ENCODE data around the gene PARD3. TPM values are rescaled to one million over a fixed set of nuclear protein-coding genes. Genes with fewer than 3 reads are reported as not detected.

Gene PARD3
- total RNA-seq, 3 donors from 2014 or later = 48.2 to 93.7 (median 60.6) TPM

DNA sequence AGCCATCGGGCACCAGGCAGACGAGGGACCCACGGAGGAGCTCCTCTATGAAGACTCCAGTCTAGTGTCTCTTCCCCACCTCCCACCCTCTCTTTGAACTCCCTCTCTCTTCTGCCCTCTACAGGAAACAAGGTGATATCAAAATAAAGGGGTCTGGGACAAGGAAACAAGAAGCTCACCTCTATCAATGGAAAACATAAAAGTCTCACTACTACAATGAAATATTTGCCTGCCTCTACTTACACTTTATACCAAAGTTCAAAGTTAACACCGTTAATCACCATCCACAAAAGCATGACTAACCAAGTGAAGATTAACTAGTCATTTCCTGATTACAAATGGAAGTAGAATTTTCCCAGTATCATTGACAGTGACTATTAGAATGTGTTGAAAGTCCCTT lies 82.2 kb downstream of the PARD3 start:
- H3K27ac ChIP-seq = no peak overlapping the region
- H3K4me3 ChIP-seq = no peak overlapping the region
- no peaks in the 10 kb centered on the region for H3K36me3 ChIP-seq
- no peaks in the 10 kb centered on the region for H3K4me1 ChIP-seq
- intact Hi-C loops (cut with DNase I; ENCODE audit: low total_unique reads) = no loop called here
- DNase-seq (ENCODE audit: low spot score in 2 of 2) = no peak
- H3K27me3 ChIP-seq = no peaks in the 10 kb centered on the region
- no peaks in the 10 kb centered on the region for H3K9me3 ChIP-seq
- TF ChIP-seq, protein P1, sequence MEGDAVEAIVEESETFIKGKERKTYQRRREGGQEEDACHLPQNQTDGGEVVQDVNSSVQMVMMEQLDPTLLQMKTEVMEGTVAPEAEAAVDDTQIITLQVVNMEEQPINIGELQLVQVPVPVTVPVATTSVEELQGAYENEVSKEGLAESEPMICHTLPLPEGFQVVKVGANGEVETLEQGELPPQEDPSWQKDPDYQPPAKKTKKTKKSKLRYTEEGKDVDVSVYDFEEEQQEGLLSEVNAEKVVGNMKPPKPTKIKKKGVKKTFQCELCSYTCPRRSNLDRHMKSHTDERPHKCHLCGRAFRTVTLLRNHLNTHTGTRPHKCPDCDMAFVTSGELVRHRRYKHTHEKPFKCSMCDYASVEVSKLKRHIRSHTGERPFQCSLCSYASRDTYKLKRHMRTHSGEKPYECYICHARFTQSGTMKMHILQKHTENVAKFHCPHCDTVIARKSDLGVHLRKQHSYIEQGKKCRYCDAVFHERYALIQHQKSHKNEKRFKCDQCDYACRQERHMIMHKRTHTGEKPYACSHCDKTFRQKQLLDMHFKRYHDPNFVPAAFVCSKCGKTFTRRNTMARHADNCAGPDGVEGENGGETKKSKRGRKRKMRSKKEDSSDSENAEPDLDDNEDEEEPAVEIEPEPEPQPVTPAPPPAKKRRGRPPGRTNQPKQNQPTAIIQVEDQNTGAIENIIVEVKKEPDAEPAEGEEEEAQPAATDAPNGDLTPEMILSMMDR (IDR thresholded peaks at IDR 0.05) = no peak
- TF ChIP-seq POLR2AphosphoS5 (IDR thresholded peaks at IDR 0.05) (no peak), POLR2A (IDR thresholded peaks at IDR 0.05) (no peak)

DNA sequence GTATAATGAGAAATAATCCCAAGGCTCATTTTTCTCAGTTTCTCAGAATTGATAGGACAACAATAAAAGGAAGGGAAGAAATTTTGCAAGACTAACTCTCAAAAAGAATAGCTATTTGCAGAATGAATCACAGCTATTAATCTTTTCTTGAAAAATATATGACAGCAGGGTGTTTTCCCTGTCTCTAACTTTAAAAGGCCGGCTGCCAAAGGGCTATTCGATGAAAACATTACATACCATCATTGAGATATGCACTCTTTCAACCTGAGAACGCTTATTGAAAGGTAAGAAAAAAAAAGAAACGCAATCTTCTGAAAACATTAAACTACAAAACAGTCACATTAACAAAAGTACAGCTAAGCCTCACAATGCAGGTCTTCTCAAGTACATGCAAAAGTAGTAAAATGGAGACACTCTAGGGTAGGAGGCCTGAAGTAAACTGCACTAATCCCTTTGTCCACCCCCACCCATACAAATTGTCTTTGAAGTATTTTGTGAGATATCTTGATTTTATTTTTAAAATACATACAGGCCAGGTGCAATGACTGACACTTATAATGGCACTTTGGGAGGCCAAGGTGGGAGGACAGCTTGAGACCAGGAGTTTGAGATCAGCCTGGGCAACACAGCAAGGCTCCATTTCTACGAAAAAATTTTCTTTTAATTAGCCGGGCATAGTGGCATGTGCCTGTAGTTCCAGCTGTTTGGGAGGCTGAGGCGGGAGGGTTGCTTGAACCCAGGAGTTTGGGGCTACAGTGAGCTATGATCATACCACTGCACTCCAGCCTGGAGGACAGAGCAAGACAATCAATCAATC lies 83.0 kb downstream of the PARD3 start:
- no peak overlapping the region for H3K27ac ChIP-seq
- intact Hi-C loops (cut with DNase I; ENCODE audit: low total_unique reads) = no loop called here
- peaks cover 0 to 4% of the 10 kb centered on the region in 2 donors for H3K4me1 ChIP-seq

DNA sequence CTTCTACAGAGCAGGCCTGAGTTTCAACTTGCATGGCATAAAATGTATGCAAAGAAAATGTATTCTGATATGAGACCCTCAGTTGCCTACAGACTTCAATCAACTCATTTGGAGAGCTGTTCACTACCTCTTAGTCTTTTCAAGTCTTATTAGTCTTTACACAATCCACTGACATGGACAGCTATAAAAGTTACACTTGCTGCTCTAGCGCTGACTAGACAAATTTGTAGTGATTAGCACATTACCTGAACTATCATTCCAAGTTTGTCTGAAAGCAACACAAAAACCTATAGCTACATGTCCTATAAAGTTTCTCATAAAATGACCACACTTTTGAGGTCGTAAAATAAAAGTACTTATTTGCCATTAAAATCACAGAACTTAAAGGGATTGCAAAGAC lies 83.9 kb downstream of the PARD3 start:
- Histone ChIP-seq H3K4me1 (peaks cover 0 to 6% of the 10 kb centered on the region in 2 donors), H3K27ac (no peak overlapping the region), H3K4me3 (no peak overlapping the region), H3K27me3 (no peaks in the 10 kb centered on the region), H3K36me3 (no peaks in the 10 kb centered on the region), H3K9me3 (no peaks in the 10 kb centered on the region)
- TF ChIP-seq POLR2A (IDR thresholded peaks at IDR 0.05) (no peak), POLR2AphosphoS5 (IDR thresholded peaks at IDR 0.05) (no peak)
- TF ChIP-seq, protein P1 (IDR thresholded peaks at IDR 0.05) = no peak
- intact Hi-C loops (cut with DNase I; ENCODE audit: low total_unique reads) = no loop called here
- DNase-seq (ENCODE audit: low spot score in 2 of 2) = no peak

More for the DNA sequence above, 83.0 kb downstream of the PARD3 start:
- Histone ChIP-seq H3K36me3 (no peaks in the 10 kb centered on the region), H3K9me3 (no peaks in the 10 kb centered on the region), H3K27me3 (no peaks in the 10 kb centered on the region), H3K4me3 (no peak overlapping the region)
- no peak for DNase-seq (ENCODE audit: low spot score in 2 of 2)
- TF ChIP-seq POLR2A (IDR thresholded peaks at IDR 0.05) (no peak), POLR2AphosphoS5 (IDR thresholded peaks at IDR 0.05) (no peak)
- TF ChIP-seq, protein P1 (IDR thresholded peaks at IDR 0.05) = no peak

DNA sequence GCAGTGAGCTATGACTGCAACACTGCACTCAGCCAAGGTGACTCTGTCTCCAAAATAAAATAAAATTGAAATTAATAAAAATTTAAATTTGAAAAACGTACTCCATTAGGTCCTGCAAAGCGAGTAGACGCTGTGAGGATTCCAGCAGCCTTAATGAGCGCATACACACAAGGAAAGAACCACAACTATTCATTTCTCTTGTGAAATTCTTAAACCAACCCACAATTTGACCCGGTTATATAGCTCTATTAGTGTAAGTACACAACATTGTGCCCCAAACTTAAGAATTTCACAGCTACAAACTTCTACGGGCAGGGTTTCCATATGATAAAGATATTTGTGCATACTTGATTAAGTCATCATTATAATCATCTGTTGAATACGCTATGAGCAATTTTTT lies 84.4 kb downstream of the PARD3 start:
- H3K4me1 ChIP-seq = peaks cover 0 to 6% of the 10 kb centered on the region in 2 donors
- intact Hi-C loops (cut with DNase I; ENCODE audit: low total_unique reads) = no loop called here

GRCh38 chr10:34729619-34730018 lies 85.5 kb downstream of the PARD3 start:
- intact Hi-C loops (cut with DNase I; ENCODE audit: low total_unique reads) = no loop called here
- no peaks in the 10 kb centered on the region for H3K9me3 ChIP-seq
- H3K4me3 ChIP-seq = no peak overlapping the region
- TF ChIP-seq POLR2AphosphoS5 (IDR thresholded peaks at IDR 0.05) = no peak
- no peak for TF ChIP-seq POLR2A (IDR thresholded peaks at IDR 0.05)
- TF ChIP-seq, protein P1 (IDR thresholded peaks at IDR 0.05) = no peak
- H3K27me3 ChIP-seq = no peaks in the 10 kb centered on the region
- H3K27ac ChIP-seq = no peak overlapping the region
- peaks cover 0 to 6% of the 10 kb centered on the region in 2 donors for H3K4me1 ChIP-seq
- H3K36me3 ChIP-seq = no peaks in the 10 kb centered on the region
- DNase-seq (ENCODE audit: low spot score in 2 of 2) = no peak

More for the DNA sequence above, 84.4 kb downstream of the PARD3 start:
- no peak for DNase-seq (ENCODE audit: low spot score in 2 of 2)
- Histone ChIP-seq H3K4me3 (no peak overlapping the region), H3K27ac (no peak overlapping the region), H3K9me3 (no peaks in the 10 kb centered on the region), H3K27me3 (no peaks in the 10 kb centered on the region), H3K36me3 (no peaks in the 10 kb centered on the region)
- TF ChIP-seq POLR2AphosphoS5 (IDR thresholded peaks at IDR 0.05) = no peak
- TF ChIP-seq, protein P1 (IDR thresholded peaks at IDR 0.05) = no peak
- TF ChIP-seq POLR2A (IDR thresholded peaks at IDR 0.05) = no peak
